GM19438 (cell line): Measurements from ENCODE around the gene ZNF790.

Experiments
- ATAC-seq: cut with Tn5 transposase; IDR thresholded peaks from one replicate; pipeline ENCODE4 v1.9.1; 2021; ENCODE audit warnings: low read depth; ENCODE audit not compliant: unreplicated experiment

ZNF790 gene

GRCh38 chr19:36772311-36773222, 65.6 kb downstream of the ZNF790 start, which contains the start of gene ZNF850:
Gene ZNF850, minus strand, starts transcription at chr19:36772807. Its CDS starts 10,201 bp downstream, at chr19:36762606.
- ATAC-seq, result peak; percentile 96

GRCh38 chr19:36771261-36772231, 66.6 kb downstream of the ZNF790 start:
- ATAC-seq, result no peak
